ENCODE measurements around the gene GLS.

DNA sequence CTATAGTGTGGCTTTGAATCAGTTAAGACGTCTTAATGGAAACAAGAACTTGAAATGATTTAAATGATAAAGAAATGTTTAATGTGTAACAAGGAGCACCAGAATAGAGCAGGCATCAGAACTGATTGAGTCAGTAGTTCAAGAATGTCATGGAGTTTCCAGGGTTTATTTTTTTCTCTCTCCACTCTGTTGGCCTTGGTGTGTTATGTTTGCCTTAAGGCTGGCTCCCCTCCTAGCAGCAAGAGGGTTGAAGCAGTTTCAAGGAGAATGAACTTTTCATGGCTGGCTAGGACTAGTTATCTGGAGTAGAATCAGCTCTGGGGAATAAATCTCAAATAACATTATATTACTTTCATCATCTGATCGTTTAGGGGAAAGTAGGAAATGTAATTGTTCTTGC lies 13.4 kb upstream of the GLS start:
- TF ChIP-seq, protein P1, sequence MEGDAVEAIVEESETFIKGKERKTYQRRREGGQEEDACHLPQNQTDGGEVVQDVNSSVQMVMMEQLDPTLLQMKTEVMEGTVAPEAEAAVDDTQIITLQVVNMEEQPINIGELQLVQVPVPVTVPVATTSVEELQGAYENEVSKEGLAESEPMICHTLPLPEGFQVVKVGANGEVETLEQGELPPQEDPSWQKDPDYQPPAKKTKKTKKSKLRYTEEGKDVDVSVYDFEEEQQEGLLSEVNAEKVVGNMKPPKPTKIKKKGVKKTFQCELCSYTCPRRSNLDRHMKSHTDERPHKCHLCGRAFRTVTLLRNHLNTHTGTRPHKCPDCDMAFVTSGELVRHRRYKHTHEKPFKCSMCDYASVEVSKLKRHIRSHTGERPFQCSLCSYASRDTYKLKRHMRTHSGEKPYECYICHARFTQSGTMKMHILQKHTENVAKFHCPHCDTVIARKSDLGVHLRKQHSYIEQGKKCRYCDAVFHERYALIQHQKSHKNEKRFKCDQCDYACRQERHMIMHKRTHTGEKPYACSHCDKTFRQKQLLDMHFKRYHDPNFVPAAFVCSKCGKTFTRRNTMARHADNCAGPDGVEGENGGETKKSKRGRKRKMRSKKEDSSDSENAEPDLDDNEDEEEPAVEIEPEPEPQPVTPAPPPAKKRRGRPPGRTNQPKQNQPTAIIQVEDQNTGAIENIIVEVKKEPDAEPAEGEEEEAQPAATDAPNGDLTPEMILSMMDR (conservative IDR thresholded peaks at IDR 0.05 in 1 of 2, IDR thresholded peaks at IDR 0.05 in 1 of 2; ENCODE audit: extremely low read depth in 1 of 2, insufficient read depth in 1 of 2, low read depth in 1 of 2, low read length in 2 of 2) = no peak
- TF ChIP-seq EZH2 (IDR thresholded peaks at IDR 0.05; ENCODE audit: borderline replicate concordance, low read length) = no peak
